Epithelial cell of proximal tubule (primary cell): ENCODE data around the gene AWAT1. TPM values are rescaled to one million over a fixed set of nuclear protein-coding genes. Genes with fewer than 3 reads are reported as not detected.
A peak's percentile ranks its signal among the peaks of the same experiment; 100 is the strongest.
"Not testable (repeated sequence)": the region's sequence is repeated elsewhere in the genome, so short reads cannot be mapped to it uniquely, and the experiment has no call there.

Source experiments
- DNase-seq: peaks from one replicate; pipeline ENCODE4 v3.0.0-alpha.2; 2011; ENCODE audit warnings: low read depth
- H3K4me3 ChIP-seq: 2 replicates; pipeline ENCODE4 v1.5.1; 2011; ENCODE audit warnings: low read depth, mild to moderate bottlenecking, low read length
- total RNA-seq: library from RNA; depleted of rRNA; stranded (reverse); fragments of >200 nt; gene quantifications from 2 replicates; pipeline ENCODE4 v1.2.3, GENCODE V29; 2015
- TF ChIP-seq, protein P1 (sequence below): conservative IDR thresholded peaks from 2 replicates; pipeline ENCODE4 v1.5.1; 2012; ENCODE audit warnings: low read depth, mild to moderate bottlenecking, low read length

The AWAT1 gene
- total RNA-seq, 1 donor from 2014 or later = not detected

DNA sequence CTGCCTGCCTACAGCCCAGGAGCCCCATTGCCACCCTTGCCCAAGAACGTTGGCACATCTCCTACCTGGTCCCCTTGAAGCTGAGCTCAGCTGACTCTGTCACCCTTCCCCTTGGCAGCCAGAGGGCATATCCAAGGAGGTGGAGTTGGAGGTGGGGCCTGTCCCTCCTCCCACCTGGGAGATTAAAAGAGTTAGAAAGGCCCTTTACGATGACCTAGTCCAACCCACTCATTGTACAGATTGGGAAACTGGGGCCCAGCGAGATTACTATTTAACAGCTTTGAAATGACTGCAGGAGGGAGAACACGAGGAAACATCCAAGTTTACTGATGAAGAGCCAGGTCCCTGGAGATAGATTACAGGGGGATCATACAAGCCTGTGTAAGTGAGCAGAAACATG lies 25.6 kb downstream of the AWAT1 start, which contains the start of gene P2RY4:
Gene P2RY4 (minus strand): TSS at position 101 of the 400 bp plus-strand sequence. CDS start 580 bp downstream, outside the sequence.
- DNase-seq = no peak
- H3K4me3 ChIP-seq = no peak within 1 kb of the TSS
- TF ChIP-seq, protein P1, sequence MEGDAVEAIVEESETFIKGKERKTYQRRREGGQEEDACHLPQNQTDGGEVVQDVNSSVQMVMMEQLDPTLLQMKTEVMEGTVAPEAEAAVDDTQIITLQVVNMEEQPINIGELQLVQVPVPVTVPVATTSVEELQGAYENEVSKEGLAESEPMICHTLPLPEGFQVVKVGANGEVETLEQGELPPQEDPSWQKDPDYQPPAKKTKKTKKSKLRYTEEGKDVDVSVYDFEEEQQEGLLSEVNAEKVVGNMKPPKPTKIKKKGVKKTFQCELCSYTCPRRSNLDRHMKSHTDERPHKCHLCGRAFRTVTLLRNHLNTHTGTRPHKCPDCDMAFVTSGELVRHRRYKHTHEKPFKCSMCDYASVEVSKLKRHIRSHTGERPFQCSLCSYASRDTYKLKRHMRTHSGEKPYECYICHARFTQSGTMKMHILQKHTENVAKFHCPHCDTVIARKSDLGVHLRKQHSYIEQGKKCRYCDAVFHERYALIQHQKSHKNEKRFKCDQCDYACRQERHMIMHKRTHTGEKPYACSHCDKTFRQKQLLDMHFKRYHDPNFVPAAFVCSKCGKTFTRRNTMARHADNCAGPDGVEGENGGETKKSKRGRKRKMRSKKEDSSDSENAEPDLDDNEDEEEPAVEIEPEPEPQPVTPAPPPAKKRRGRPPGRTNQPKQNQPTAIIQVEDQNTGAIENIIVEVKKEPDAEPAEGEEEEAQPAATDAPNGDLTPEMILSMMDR = no peak

- TF ChIP-seq, protein P1 = peak; percentile 62
- no peak overlapping the region for H3K4me3 ChIP-seq
- no peak for DNase-seq
These were observed 28.6 kb downstream of the AWAT1 start for GRCh38 chrX:70262952-70263567.

GRCh38 chrX:70264784-70265183 lies 30.3 kb downstream of the AWAT1 start:
- no peak for DNase-seq
- no peak overlapping the region for H3K4me3 ChIP-seq
- TF ChIP-seq, protein P1 = no peak

DNA sequence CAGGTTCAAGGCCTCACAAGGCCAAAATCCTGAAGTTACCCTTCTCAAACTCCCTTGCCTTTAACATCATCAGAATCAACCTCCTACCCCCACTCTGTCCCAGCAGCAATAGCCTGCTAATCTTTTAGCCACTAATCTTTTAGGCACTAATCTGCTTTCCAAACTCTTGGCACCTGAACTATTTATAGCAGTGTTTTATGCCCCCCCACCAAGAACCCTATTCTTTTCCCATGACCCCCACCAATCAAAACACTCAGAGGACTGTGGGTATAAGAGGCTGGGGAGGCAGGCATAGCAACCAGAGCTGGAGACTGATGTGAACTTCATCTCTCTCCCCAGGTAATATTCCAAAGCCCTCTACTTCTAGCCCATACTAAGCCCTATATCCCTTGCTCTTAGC lies 33.6 kb downstream of the AWAT1 start, which contains the start of gene ARR3:
Gene ARR3 (plus strand): TSS at position 301 of the 400 bp plus-strand sequence. CDS start 1,052 bp downstream, outside the sequence.
- H3K4me3 ChIP-seq = no peak within 1 kb of the TSS
- TF ChIP-seq, protein P1 = no peak
- DNase-seq = no peak

DNA sequence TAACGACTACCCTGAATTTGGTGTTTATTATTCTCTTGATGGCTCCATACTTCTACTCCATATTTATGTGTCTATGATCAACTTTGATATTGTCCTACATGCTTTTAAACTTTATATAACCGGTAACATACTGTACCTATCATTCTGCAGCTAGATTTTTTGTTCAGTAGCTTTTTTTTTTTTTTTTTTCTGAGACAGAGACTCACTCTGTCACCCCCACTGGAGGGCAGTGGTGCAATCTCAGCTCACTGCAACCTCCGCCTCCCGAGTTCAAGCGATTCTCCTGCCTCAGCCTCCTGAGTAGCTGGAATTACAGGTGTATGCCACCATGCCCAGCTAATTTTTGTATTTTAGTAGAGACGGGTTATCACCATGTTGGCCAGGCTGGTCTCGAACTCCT lies 39.6 kb downstream of the AWAT1 start:
- DNase-seq, H3K4me3 ChIP-seq: not testable (repeated sequence)

- TF ChIP-seq, protein P1 = no peak
- H3K4me3 ChIP-seq = no peak overlapping the region
- DNase-seq = no peak
These were observed 44.6 kb downstream of the AWAT1 start for GRCh38 chrX:70279081-70279480.

DNA sequence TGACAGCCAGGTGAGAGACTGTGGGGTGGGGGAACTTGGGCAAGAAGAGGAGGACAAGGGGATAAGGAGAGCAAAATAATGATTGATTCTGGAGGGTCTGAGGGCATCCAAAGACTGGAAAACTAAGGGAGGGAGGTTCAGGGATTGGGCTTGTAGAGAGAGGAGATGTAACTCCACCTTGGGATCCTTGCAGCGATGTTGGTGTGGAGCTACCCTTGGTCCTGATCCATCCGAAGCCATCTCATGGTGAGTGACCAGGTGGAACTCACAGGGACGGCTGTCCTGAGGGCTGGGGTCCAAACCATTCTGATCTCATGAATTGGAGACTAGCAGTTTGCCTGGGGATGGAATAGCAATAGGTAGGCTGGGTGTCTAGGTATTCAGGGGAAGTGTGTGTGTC lies 46.1 kb downstream of the AWAT1 start:
- no peak for DNase-seq
- TF ChIP-seq, protein P1 = no peak
- no peak overlapping the region for H3K4me3 ChIP-seq
